HepG2 (cell line): ENCODE measurements around the gene TMEM107. TPM values are rescaled to one million over a fixed set of nuclear protein-coding genes. Genes with fewer than 3 reads are reported as not detected.

ENCODE experiments used
- ADNP ChIP-seq: sonication (generic); formaldehyde crosslinking; IDR thresholded peaks from 2 replicates; pipeline ENCODE4 v1.4.0; 2020; ENCODE audit warnings: missing genetic modification reagents
- AGO1 ChIP-seq: fragments of 200-400 bp; formaldehyde crosslinking; IDR thresholded peaks from 2 replicates; pipeline ENCODE4 v1.6.1; 2017; ENCODE audit warnings: mild to moderate bottlenecking, low read depth, low read length, moderate library complexity; ENCODE audit not compliant: poor library complexity, severe bottlenecking
- ARNT2 ChIP-seq: sonication (generic); formaldehyde crosslinking; IDR thresholded peaks from 2 replicates; pipeline ENCODE4 v1.8.0; 2022; ENCODE audit warnings: mild to moderate bottlenecking, low read depth, missing genetic modification reagents, moderate library complexity
- ATAD3A ChIP-seq: sonication (generic); formaldehyde crosslinking; IDR thresholded peaks from 2 replicates; pipeline ENCODE4 v1.4.0; 2020; ENCODE audit warnings: missing genetic modification reagents
- FOXJ3 ChIP-seq: sonication (generic); formaldehyde crosslinking; IDR thresholded peaks from 2 replicates; pipeline ENCODE4 v1.4.0; 2020; ENCODE audit warnings: missing genetic modification reagents, mild to moderate bottlenecking, borderline replicate concordance
- GPN1 ChIP-seq: sonication (generic); formaldehyde crosslinking; IDR thresholded peaks from 2 replicates; pipeline ENCODE4 v1.5.1; 2020; ENCODE audit warnings: missing genetic modification reagents, borderline replicate concordance
- IKZF4 ChIP-seq: sonication (generic); formaldehyde crosslinking; IDR thresholded peaks from 2 replicates; pipeline ENCODE4 v1.5.1; 2020; ENCODE audit warnings: borderline replicate concordance, mild to moderate bottlenecking, low read depth, missing genetic modification reagents; ENCODE audit errors: not compliant biosample characterization
- JUNB ChIP-seq: sonication (generic); formaldehyde crosslinking; IDR thresholded peaks from 2 replicates; pipeline ENCODE4 v1.8.0; 2022; ENCODE audit warnings: missing genetic modification reagents, mild to moderate bottlenecking, borderline replicate concordance
- LCORL ChIP-seq, 2 experiments: fragments of 450-650 bp in 1 of 2; sonication (generic) in 1 of 2; formaldehyde crosslinking in 1 of 2; IDR thresholded peaks; 2 replicates each; pipeline versions ENCODE4 v1.5.0 to v1.6.1; 2017 to 2020; ENCODE audit warnings: antibody characterized with exemption in 1 of 2, missing genetic modification reagents in 1 of 2
- REL ChIP-seq: sonication (generic); formaldehyde crosslinking; conservative IDR thresholded peaks from 2 replicates; pipeline ENCODE4 v1.8.0; 2022; ENCODE audit warnings: mild to moderate bottlenecking, missing genetic modification reagents, moderate library complexity
- THAP9 ChIP-seq: sonication (generic); formaldehyde crosslinking; IDR thresholded peaks from 2 replicates; pipeline ENCODE4; 2020; ENCODE audit warnings: missing genetic modification reagents, mild to moderate bottlenecking, borderline replicate concordance
- ZFP1 ChIP-seq: IDR thresholded peaks from 2 replicates; pipeline ENCODE4 v1.6.1; 2016
- ZNF431 ChIP-seq: sonication (generic); formaldehyde crosslinking; IDR thresholded peaks from 2 replicates; pipeline ENCODE4 v1.9.0; 2022; ENCODE audit warnings: missing genetic modification reagents, low read depth, mild to moderate bottlenecking, borderline replicate concordance
- ZNF558 ChIP-seq: sonication (generic); formaldehyde crosslinking; IDR thresholded peaks from 2 replicates; pipeline ENCODE4 v1.9.0; 2022; ENCODE audit warnings: mild to moderate bottlenecking, missing genetic modification reagents, borderline replicate concordance
- ZNF564 ChIP-seq: sonication (generic); formaldehyde crosslinking; IDR thresholded peaks from 2 replicates; pipeline ENCODE4 v1.8.1; 2023; ENCODE audit warnings: mild to moderate bottlenecking, missing genetic modification reagents
- ZNF567 ChIP-seq: sonication (generic); formaldehyde crosslinking; IDR thresholded peaks from 2 replicates; pipeline ENCODE4 v1.8.1; 2023; ENCODE audit warnings: mild to moderate bottlenecking, missing genetic modification reagents, borderline replicate concordance
- ZNF773 ChIP-seq: sonication (generic); formaldehyde crosslinking; IDR thresholded peaks from 2 replicates; pipeline ENCODE4 v1.4.0; 2020; ENCODE audit warnings: missing genetic modification reagents, borderline replicate concordance
- polyA plus RNA-seq, 8 experiments: library from polyadenylated mRNA; depleted of rRNA in 3 of 8; stranded (reverse) in 7 of 8; unstranded in 1 of 8; fragments of >200 nt; fragmentation: Illumina TruSeq in 4 of 8; extraction: Trizol in 4 of 8; gene quantifications; 2 replicates each; pipeline versions ENCODE4 v1.2.1 to v1.2.3, GENCODE V29; 2011 to 2016; ENCODE audit warnings: low read depth in 4 of 8, missing spikeins in 1 of 8, mixed read lengths in 1 of 8; ENCODE audit not compliant: insufficient read depth in 1 of 8
- total RNA-seq, 5 experiments: library from RNA; depleted of rRNA; stranded (reverse); fragments of >200 nt; fragmentation: Illumina TruSeq; extraction: Trizol; gene quantifications; 2 replicates each; pipeline ENCODE4 v1.2.3, GENCODE V29; 2016; ENCODE audit warnings: low read depth in 1 of 5
- TF ChIP-seq, protein P1 (sequence below): sonication (generic); formaldehyde crosslinking; IDR thresholded peaks from 2 replicates; pipeline ENCODE4 v1.4.0; 2020; ENCODE audit warnings: missing genetic modification reagents
- TF ChIP-seq, protein P2 (sequence below): IDR thresholded peaks from 2 replicates; pipeline ENCODE4 v1.6.1; 2016

The TMEM107 gene
- total and polyA plus RNA-seq, 2 of the 13 experiments (the other 11 are each of a cell fraction or from before 2014, with no cell fraction given): 7.2 to 15.3 TPM

DNA sequence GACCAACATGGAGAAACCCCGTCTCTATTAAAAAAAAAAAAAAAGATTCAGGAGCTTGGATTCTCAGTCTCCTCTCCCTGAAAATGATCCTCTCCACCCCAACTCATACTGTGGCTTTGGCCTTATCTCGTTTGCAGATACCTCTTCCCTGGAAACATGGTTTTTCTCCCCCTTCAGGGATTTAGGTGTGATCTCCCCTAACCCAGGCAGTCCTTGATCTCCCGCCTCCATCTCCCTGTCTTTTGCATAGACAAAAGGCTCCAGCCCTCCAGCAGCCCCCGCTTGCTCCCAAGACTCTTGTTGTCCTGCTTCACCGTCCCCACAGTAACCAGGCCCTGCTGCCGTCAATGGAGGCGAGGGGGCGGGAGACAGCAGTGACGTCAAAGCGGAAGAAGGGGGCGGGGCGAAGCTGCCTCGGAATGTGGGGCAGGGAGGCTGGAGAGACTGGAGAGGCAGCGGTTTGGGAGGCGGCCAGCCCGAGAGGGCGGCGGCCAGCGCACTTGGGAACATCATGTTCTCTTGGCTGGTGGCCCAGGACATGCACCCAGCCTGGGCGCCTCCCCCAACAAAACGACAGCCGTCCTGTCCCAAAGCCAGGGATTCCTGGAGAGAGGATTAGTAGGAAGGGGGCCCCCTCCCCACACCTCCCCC, 22.1 kb downstream of the TMEM107 start (continued):
- TF ChIP-seq, protein P1, sequence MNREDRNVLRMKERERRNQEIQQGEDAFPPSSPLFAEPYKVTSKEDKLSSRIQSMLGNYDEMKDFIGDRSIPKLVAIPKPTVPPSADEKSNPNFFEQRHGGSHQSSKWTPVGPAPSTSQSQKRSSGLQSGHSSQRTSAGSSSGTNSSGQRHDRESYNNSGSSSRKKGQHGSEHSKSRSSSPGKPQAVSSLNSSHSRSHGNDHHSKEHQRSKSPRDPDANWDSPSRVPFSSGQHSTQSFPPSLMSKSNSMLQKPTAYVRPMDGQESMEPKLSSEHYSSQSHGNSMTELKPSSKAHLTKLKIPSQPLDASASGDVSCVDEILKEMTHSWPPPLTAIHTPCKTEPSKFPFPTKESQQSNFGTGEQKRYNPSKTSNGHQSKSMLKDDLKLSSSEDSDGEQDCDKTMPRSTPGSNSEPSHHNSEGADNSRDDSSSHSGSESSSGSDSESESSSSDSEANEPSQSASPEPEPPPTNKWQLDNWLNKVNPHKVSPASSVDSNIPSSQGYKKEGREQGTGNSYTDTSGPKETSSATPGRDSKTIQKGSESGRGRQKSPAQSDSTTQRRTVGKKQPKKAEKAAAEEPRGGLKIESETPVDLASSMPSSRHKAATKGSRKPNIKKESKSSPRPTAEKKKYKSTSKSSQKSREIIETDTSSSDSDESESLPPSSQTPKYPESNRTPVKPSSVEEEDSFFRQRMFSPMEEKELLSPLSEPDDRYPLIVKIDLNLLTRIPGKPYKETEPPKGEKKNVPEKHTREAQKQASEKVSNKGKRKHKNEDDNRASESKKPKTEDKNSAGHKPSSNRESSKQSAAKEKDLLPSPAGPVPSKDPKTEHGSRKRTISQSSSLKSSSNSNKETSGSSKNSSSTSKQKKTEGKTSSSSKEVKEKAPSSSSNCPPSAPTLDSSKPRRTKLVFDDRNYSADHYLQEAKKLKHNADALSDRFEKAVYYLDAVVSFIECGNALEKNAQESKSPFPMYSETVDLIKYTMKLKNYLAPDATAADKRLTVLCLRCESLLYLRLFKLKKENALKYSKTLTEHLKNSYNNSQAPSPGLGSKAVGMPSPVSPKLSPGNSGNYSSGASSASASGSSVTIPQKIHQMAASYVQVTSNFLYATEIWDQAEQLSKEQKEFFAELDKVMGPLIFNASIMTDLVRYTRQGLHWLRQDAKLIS (CRISPR knock-in tag): no peak
- TF ChIP-seq ZNF773 (no peak), LCORL (IDR thresholded peaks at IDR 0.05) (no peak), LCORL (CRISPR knock-in tag; IDR thresholded peaks at IDR 0.05) (peak; percentile 67; the same call in 1 of the 2 replicates), IKZF4 (CRISPR knock-in tag) (no peak), THAP9 (CRISPR knock-in tag) (0 out of 2 replicates have a peak, but pooled peaks have one; percentile 20), ZNF431 (CRISPR knock-in tag) (0 out of 2 replicates have a peak, but pooled peaks have one; percentile 39), ADNP (CRISPR knock-in tag) (0 out of 2 replicates have a peak, but pooled peaks have one; percentile 7), ATAD3A (no peak), ZNF564 (no peak), GPN1 (CRISPR knock-in tag) (no peak), REL (CRISPR knock-in tag) (no peak), ZNF558 (CRISPR knock-in tag) (no peak), ARNT2 (CRISPR knock-in tag) (no peak), FOXJ3 (CRISPR knock-in tag) (no peak), JUNB (CRISPR knock-in tag) (no peak), ZNF567 (CRISPR knock-in tag) (no peak), AGO1 (no peak), ZFP1 (CRISPR knock-in tag) (no peak)
- TF ChIP-seq, protein P2, sequence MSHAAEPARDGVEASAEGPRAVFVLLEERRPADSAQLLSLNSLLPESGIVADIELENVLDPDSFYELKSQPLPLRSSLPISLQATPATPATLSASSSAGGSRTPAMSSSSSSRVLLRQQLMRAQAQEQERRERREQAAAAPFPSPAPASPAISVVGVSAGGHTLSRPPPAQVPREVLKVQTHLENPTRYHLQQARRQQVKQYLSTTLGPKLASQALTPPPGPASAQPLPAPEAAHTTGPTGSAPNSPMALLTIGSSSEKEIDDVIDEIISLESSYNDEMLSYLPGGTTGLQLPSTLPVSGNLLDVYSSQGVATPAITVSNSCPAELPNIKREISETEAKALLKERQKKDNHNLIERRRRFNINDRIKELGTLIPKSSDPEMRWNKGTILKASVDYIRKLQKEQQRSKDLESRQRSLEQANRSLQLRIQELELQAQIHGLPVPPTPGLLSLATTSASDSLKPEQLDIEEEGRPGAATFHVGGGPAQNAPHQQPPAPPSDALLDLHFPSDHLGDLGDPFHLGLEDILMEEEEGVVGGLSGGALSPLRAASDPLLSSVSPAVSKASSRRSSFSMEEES (CRISPR knock-in tag): no peak
